ENCODE results near the gene HRAS. TPM values are rescaled to one million over a fixed set of nuclear protein-coding genes. Genes with fewer than 3 reads are reported as not detected.

HRAS gene
- total and polyA plus RNA-seq, 2 of the 8 experiments (the other 6 are each of a cell fraction or from before 2014, with no cell fraction given), result 44.3 to 54.7 TPM

DNA sequence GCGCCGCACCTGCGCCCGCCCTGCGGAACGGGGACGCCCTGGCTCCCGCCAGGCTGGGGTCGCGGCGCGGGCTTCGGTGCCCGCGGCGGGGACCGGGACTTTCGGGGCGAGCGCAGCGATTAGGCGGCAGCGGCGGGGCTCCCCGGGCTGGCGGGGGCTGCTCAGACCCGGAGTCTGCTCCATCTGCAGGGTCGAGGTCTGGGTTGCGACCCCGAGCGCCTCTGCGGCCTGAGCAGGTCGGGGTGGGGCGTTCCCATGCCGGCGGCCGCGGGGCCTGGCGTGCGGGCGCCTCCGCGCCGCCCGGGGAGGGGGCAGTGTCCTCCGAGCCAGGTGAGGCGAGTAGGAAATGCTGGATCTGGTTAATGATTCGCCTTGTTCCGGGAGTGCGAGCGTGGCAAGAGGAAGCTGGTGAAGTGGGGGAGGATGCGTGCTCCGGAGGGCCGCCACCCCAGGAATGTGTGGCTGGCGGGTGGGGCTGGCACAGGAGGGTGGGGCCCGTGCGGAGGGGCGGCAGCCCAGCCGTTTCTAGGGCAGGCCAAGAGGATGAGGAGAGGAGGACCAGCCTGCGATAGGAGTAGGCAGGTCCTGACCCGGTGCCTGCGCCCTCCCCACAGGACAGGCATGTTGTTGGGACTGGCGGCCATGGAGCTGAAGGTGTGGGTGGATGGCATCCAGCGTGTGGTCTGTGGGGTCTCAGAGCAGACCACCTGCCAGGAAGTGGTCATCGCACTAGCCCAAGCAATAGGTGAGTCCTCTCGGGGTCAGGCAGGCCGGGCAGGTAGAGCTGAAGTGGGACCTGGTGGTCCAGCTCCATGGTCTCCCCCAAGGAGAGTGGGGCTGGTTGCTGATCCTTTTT is 26.0 kb upstream of the HRAS start (continued):
- TF ChIP-seq, protein P1, sequence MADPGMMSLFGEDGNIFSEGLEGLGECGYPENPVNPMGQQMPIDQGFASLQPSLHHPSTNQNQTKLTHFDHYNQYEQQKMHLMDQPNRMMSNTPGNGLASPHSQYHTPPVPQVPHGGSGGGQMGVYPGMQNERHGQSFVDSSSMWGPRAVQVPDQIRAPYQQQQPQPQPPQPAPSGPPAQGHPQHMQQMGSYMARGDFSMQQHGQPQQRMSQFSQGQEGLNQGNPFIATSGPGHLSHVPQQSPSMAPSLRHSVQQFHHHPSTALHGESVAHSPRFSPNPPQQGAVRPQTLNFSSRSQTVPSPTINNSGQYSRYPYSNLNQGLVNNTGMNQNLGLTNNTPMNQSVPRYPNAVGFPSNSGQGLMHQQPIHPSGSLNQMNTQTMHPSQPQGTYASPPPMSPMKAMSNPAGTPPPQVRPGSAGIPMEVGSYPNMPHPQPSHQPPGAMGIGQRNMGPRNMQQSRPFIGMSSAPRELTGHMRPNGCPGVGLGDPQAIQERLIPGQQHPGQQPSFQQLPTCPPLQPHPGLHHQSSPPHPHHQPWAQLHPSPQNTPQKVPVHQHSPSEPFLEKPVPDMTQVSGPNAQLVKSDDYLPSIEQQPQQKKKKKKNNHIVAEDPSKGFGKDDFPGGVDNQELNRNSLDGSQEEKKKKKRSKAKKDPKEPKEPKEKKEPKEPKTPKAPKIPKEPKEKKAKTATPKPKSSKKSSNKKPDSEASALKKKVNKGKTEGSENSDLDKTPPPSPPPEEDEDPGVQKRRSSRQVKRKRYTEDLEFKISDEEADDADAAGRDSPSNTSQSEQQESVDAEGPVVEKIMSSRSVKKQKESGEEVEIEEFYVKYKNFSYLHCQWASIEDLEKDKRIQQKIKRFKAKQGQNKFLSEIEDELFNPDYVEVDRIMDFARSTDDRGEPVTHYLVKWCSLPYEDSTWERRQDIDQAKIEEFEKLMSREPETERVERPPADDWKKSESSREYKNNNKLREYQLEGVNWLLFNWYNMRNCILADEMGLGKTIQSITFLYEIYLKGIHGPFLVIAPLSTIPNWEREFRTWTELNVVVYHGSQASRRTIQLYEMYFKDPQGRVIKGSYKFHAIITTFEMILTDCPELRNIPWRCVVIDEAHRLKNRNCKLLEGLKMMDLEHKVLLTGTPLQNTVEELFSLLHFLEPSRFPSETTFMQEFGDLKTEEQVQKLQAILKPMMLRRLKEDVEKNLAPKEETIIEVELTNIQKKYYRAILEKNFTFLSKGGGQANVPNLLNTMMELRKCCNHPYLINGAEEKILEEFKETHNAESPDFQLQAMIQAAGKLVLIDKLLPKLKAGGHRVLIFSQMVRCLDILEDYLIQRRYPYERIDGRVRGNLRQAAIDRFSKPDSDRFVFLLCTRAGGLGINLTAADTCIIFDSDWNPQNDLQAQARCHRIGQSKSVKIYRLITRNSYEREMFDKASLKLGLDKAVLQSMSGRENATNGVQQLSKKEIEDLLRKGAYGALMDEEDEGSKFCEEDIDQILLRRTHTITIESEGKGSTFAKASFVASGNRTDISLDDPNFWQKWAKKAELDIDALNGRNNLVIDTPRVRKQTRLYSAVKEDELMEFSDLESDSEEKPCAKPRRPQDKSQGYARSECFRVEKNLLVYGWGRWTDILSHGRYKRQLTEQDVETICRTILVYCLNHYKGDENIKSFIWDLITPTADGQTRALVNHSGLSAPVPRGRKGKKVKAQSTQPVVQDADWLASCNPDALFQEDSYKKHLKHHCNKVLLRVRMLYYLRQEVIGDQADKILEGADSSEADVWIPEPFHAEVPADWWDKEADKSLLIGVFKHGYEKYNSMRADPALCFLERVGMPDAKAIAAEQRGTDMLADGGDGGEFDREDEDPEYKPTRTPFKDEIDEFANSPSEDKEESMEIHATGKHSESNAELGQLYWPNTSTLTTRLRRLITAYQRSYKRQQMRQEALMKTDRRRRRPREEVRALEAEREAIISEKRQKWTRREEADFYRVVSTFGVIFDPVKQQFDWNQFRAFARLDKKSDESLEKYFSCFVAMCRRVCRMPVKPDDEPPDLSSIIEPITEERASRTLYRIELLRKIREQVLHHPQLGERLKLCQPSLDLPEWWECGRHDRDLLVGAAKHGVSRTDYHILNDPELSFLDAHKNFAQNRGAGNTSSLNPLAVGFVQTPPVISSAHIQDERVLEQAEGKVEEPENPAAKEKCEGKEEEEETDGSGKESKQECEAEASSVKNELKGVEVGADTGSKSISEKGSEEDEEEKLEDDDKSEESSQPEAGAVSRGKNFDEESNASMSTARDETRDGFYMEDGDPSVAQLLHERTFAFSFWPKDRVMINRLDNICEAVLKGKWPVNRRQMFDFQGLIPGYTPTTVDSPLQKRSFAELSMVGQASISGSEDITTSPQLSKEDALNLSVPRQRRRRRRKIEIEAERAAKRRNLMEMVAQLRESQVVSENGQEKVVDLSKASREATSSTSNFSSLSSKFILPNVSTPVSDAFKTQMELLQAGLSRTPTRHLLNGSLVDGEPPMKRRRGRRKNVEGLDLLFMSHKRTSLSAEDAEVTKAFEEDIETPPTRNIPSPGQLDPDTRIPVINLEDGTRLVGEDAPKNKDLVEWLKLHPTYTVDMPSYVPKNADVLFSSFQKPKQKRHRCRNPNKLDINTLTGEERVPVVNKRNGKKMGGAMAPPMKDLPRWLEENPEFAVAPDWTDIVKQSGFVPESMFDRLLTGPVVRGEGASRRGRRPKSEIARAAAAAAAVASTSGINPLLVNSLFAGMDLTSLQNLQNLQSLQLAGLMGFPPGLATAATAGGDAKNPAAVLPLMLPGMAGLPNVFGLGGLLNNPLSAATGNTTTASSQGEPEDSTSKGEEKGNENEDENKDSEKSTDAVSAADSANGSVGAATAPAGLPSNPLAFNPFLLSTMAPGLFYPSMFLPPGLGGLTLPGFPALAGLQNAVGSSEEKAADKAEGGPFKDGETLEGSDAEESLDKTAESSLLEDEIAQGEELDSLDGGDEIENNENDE (IDR thresholded peaks at IDR 0.05; ENCODE audit: insufficient replicate concordance, low read length), result no peak

All from H1 (cell line).